ENCODE results near the gene PTX4.

The PTX4 gene

GRCh38 chr16:1500465-1501150 lies 11.9 kb upstream of the PTX4 start:
- no peak for DNase-seq (ENCODE audit: low read depth)

GRCh38 chr16:1499756-1500464 lies 11.2 kb upstream of the PTX4 start:
- no peak for DNase-seq (ENCODE audit: low read depth)

GRCh38 chr16:1498899-1499676 lies 10.3 kb upstream of the PTX4 start:
- no peak for DNase-seq (ENCODE audit: low read depth)

GRCh38 chr16:1497014-1497598 lies 8.4 kb upstream of the PTX4 start:
- no peak for DNase-seq (ENCODE audit: low read depth)

GRCh38 chr16:1496464-1496863 lies 7.7 kb upstream of the PTX4 start:
- DNase-seq (ENCODE audit: low read depth) = no peak

GRCh38 chr16:1495889-1496262 lies 7.1 kb upstream of the PTX4 start:
- no peak for DNase-seq (ENCODE audit: low read depth)

- DNase-seq (ENCODE audit: low read depth) = no peak
Observed at GRCh38 chr16:1495211-1495888, 6.6 kb upstream of the PTX4 start.

- no peak for DNase-seq (ENCODE audit: low read depth)
Observed at GRCh38 chr16:1494711-1495110, 6.0 kb upstream of the PTX4 start.

- peak; percentile 51 for DNase-seq (ENCODE audit: low read depth)
Observed at GRCh38 chr16:1494129-1494640, 5.4 kb upstream of the PTX4 start.

GRCh38 chr16:1493746-1494094 lies 5.0 kb upstream of the PTX4 start:
- no peak for DNase-seq (ENCODE audit: low read depth)

GRCh38 chr16:1492923-1493745 lies 4.4 kb upstream of the PTX4 start, which contains the start of gene TELO2:
TELO2 (plus strand) TSS chr16:1493360; CDS start chr16:1494282, 922 bp downstream.
- DNase-seq (ENCODE audit: low read depth) = peak; percentile 51

GRCh38 chr16:1492082-1492922 lies 3.6 kb upstream of the PTX4 start:
- no peak for DNase-seq (ENCODE audit: low read depth)

GRCh38 chr16:1491327-1491726 lies 2.6 kb upstream of the PTX4 start:
- DNase-seq (ENCODE audit: low read depth) = no peak

GRCh38 chr16:1489077-1489476 lies 333 bp upstream of the PTX4 start:
- no peak for DNase-seq (ENCODE audit: low read depth)

- no peak for DNase-seq (ENCODE audit: low read depth)
Observed at GRCh38 chr16:1488054-1488601, 616 bp downstream of the PTX4 start.

GRCh38 chr16:1487395-1488053 lies 1.2 kb downstream of the PTX4 start:
- no peak for DNase-seq (ENCODE audit: low read depth)

- no peak for DNase-seq (ENCODE audit: low read depth)
Observed at GRCh38 chr16:1486551-1487390, 2.0 kb downstream of the PTX4 start.

- DNase-seq (ENCODE audit: low read depth) = no peak
Observed at GRCh38 chr16:1485847-1486496, 2.8 kb downstream of the PTX4 start.

All from stromal cell of bone marrow (primary cell).